Activated T-cell treated with anti-CD3 and anti-CD28 coated beads, Interleukin-2, amount 50 U/mL, for 1 hour (primary cell): ENCODE results near the gene SLC16A10.
"Not testable (repeated sequence)": the region's sequence is repeated elsewhere in the genome, so short reads cannot be mapped to it uniquely, and the experiment has no call there.

Experiments
- DNase-seq: peaks from one replicate; pipeline ENCODE4 v3.0.0-alpha.2; 2020

The SLC16A10 gene

GRCh38 chr6:111134236-111134869, 47.0 kb downstream of the SLC16A10 start:
- not testable (repeated sequence) for DNase-seq

- DNase-seq, result not testable (repeated sequence)
These were observed 50.3 kb downstream of the SLC16A10 start for GRCh38 chr6:111137489-111138093.

DNA sequence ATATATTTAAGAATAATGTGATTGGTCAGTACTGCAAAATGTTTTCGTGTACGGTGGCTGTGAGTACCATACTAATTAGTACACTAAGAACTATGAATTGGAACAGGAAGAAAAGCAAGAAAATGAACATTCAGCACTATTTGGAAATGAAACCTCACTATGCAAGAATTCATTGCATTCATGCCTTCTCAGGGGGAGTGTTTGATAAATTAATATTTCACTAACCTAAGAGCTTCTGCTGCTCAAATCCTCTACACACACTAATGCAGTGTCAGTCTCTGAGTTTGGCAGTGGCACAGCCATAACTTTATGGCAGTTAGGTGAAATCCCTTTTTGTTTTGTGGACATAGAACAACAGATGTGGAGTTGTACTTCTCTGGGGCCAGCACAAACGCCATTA, 60.1 kb downstream of the SLC16A10 start:
- DNase-seq, result no peak

GRCh38 chr6:111148110-111148509, 60.8 kb downstream of the SLC16A10 start:
- no peak for DNase-seq

GRCh38 chr6:111150577-111150976, 63.3 kb downstream of the SLC16A10 start:
- DNase-seq, result no peak

- DNase-seq, result no peak
These were observed 67.7 kb downstream of the SLC16A10 start for GRCh38 chr6:111154981-111155380.

DNA sequence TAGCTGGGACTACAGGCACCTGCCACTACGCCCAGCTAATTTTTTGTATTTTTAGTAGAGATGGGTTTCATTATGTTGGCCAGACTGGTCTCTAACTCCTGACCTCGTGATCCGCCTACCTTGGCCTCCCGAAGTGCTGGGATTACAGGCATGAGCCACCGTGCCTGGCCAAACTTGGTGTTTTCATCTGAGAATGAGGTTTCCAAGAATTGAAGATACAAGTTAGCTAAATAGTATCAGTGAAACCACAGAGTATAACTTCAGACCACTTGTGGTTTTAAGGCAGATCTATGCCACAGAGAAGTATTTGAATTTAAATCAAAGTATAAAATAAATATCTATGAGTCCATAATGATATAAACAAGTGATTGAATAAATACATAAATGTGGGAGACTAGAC, 70.1 kb downstream of the SLC16A10 start:
- no peak for DNase-seq

DNA sequence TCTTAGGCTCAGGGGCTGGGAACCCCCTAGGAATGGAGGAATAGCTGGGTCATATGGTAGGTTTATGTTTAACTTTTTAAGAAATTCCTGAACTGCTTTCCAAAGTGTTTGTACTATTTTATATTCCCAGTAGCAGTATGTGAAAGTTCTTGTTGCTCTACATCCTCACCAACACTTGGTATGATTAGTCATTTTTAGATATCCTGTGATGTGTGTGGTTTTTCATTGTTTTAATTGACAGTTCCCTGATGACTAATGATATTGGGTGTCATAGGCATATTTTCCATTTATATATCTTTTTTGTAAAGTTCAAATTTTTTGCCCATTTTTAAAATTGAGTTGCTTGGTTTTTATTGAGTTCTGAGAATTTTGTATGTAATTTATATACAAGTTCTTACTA, 72.3 kb downstream of the SLC16A10 start:
- no peak for DNase-seq

GRCh38 chr6:111161650-111162049, 74.3 kb downstream of the SLC16A10 start:
- DNase-seq, result no peak

GRCh38 chr6:111162504-111162903, 75.2 kb downstream of the SLC16A10 start:
- no peak for DNase-seq

- DNase-seq, result no peak
These were observed 84.5 kb downstream of the SLC16A10 start for GRCh38 chr6:111171577-111172400.

DNA sequence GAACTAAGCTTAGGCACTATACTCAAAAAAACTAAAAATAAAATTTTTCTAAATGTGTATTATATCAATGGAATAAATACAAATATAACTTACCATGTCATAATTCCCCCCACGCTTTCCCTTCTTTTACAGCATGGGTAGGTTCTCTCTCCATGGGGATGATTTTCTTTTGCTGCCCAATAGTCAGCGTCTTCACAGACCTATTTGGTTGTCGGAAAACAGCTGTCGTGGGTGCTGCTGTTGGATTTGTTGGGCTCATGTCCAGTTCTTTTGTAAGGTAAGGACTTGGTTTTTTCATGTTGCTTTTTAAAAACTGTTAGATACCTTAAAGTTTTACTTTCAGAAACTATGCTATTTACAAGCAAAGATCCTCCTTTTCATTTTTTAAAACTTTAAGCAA, 85.3 kb downstream of the SLC16A10 start:
- no peak for DNase-seq

DNA sequence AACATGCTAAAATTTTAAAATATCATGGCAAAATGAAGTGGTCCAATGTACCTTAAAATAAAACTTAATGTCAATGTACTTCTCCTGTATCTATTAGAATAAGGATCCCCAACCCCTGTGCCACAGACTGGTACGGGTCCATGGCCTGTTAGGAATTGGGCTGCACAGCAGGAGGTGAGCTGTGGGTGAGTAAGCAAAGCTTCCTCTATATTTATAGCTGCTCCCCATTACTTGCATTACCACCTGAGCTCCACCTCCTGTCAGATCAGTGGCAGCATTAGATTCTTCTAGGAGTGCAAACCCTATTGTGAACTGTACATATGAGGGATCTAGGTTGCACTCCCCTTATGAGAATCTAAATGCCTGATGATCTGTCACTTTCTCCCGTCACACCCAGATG, 86.0 kb downstream of the SLC16A10 start:
- DNase-seq, result no peak

GRCh38 chr6:111173946-111174345, 86.6 kb downstream of the SLC16A10 start:
- no peak for DNase-seq

- DNase-seq, result no peak
These were observed 87.8 kb downstream of the SLC16A10 start for GRCh38 chr6:111175109-111175508.

- DNase-seq, result no peak
These were observed 88.9 kb downstream of the SLC16A10 start for GRCh38 chr6:111176038-111176759.

GRCh38 chr6:111176760-111177099, 89.4 kb downstream of the SLC16A10 start:
- DNase-seq, result no peak

DNA sequence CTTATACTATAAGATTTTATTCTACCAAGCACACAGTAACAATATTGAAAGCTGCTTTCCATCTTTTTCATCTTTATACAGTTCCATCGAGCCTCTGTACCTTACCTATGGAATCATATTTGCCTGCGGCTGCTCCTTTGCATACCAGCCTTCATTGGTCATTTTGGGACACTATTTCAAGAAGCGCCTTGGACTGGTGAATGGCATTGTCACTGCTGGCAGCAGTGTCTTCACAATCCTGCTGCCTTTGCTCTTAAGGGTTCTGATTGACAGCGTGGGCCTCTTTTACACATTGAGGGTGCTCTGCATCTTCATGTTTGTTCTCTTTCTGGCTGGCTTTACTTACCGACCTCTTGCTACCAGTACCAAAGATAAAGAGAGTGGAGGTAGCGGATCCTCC, 89.8 kb downstream of the SLC16A10 start:
- no peak for DNase-seq

DNA sequence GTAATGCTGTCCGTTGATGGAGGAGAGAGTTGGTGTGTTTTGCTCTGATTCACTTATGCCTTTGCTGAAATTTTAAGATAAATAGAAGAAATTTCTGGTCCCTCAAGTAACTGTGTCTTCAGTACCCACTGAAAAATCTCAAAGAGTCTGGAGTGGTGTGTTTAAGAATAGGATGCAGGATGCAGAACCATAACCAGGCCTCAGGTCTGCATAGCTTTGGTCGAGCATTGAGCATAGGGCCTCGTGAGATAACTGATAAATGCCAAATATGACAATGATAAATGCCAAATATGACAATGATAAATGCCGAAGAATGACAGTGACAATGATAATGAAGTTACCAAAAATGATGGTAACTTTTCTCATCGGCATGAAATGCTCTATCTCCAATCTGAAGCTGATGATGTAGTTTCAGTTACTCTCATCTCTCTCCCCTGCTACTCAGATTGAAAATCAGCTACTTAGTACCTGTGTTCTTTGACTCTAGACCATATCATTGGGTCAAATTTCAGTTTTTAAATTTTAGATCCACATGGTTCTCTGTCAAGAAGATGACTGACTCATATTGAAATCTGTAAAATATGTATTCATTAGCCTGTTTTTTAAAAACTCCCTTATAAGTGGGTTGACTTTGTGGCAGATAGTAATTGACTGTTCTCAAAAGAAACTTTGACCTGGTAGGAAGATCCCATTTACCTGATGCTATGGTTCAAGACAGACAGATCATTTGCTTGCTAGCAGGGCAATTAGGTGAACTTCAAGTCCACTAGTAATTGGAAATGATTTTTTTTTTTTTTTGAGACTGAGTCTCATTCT, 96.6 kb downstream of the SLC16A10 start:
- no peak for DNase-seq

DNA sequence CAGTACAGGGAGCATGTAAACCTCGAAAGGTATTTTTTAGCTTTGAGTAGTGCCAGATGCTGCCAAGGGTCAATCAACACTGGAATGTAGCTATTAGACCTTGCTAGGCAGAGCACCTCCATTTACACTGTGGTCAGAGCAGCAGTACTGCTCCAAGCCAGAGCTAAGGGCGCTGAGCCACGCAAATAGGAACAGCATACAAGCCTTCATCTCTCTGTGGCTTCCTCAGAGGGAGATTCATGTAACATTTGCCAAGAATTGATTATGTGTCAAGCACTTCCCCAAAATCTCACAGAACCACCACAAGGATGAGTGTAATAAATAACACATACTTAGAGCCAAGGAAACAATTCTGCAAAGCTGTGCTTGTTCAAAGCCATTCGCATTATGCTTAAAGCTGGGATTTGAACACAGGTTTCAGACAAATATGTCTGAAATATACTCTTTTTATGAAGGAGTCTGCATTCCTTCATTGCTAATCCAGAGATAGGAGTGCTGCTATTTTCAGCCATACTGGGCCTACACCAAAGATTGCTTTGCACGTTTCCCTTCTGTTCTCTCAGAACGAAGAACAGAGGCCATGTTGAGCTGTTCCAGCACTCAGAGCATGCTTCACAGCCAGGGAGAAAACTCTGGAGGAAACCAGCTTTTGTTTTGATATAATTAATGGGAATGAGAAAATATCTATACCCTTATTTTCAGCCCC, 97.7 kb downstream of the SLC16A10 start:
- DNase-seq, result no peak

DNA sequence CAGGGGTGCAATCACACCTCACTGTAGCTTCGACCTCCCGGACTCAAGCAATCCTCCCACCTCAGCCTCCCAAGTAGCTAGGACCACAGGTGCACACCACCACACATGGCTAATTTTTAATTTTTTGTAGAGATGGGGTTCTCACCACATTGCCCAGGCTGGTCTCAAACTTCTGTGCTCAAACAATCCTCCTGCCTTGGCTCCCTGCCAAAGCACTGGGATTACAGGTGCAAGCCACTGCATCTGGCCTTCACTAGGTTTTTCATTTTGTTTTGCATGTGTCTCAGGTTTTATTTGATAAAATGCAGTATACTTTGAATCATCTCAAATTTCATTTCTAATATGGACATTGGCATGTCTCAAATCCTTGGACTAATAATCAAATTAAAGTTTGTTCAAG, 98.7 kb downstream of the SLC16A10 start:
- no peak for DNase-seq

- DNase-seq, result no peak
These were observed 100.6 kb downstream of the SLC16A10 start for GRCh38 chr6:111187874-111188273.
